Liver (tissue), 3 donors: ENCODE data around the gene PNMA6F.
"Not testable (repeated sequence)": the region's sequence is repeated elsewhere in the genome, so short reads cannot be mapped to it uniquely, and the experiment has no call there.

Experiments
- EGR1 ChIP-seq, 2 donors: IDR thresholded peaks; 2 replicates each; pipeline ENCODE4 v1.6.1; 2016 to 2018; ENCODE audit warnings: antibody characterized with exemption in 2 of 2, low read depth in 2 of 2
- FOXA1 ChIP-seq: IDR thresholded peaks from 2 replicates; pipeline ENCODE4 v1.6.1; 2016; ENCODE audit warnings: antibody characterized with exemption
- GABPA ChIP-seq, 2 donors: IDR thresholded peaks in 1 of 2; conservative IDR thresholded peaks in 1 of 2; 2 replicates each; pipeline ENCODE4 v1.6.1; 2016; ENCODE audit warnings: antibody characterized with exemption in 2 of 2, mild to moderate bottlenecking in 1 of 2, moderate library complexity in 1 of 2
- JUND ChIP-seq, 2 donors: IDR thresholded peaks; 2 replicates each; pipeline ENCODE4 v1.6.1; 2016; ENCODE audit warnings: antibody characterized with exemption in 2 of 2
- NR2F2 ChIP-seq: IDR thresholded peaks from 2 replicates; pipeline ENCODE4 v1.6.1; 2016; ENCODE audit warnings: antibody characterized with exemption
- RAD21 ChIP-seq, 2 donors: IDR thresholded peaks; 2 replicates each; pipeline ENCODE4 v1.6.1; 2016; ENCODE audit warnings: antibody characterized with exemption in 2 of 2, mild to moderate bottlenecking in 2 of 2
- YY1 ChIP-seq: IDR thresholded peaks from 2 replicates; pipeline ENCODE4 v1.6.1; 2016; ENCODE audit warnings: antibody characterized with exemption, mild to moderate bottlenecking
- TF ChIP-seq, protein P1 (sequence below): fragments of 150-350 bp; IDR thresholded peaks from 2 replicates; pipeline ENCODE4 v1.5.1; 2017; ENCODE audit warnings: improper control_type of control experiment, low read depth, low read length; ENCODE audit not compliant: missing input control
- TF ChIP-seq, protein P2 (sequence below): IDR thresholded peaks from 2 replicates; pipeline ENCODE4 v1.6.1; 2016; ENCODE audit warnings: antibody characterized with exemption
- TF ChIP-seq, protein P3 (sequence below): IDR thresholded peaks from 2 replicates; pipeline ENCODE4 v1.6.1; 2016; ENCODE audit warnings: antibody characterized with exemption, mild to moderate bottlenecking
- donor health status: healthy.
- donor health status: healthy.

DNA sequence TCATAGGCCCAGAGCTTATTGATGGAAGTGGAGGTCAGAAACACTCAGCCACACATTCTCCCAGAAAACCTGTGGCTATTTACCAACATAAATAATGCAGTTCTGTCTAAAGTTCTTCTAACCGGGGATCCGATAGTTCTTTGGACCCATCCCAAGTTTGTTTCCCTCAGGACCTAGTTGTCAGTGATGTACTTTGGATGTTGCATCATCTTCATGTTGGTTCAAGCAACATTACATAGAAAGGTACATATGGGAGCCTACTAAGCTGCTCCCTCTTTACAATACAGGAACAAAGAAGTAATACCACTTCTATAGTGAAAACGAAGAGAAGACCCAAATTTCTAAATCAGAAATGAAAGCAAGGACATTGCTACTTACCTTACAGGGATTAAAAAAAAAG is 39.8 kb downstream of the PNMA6F start:
- TF ChIP-seq, protein P1, sequence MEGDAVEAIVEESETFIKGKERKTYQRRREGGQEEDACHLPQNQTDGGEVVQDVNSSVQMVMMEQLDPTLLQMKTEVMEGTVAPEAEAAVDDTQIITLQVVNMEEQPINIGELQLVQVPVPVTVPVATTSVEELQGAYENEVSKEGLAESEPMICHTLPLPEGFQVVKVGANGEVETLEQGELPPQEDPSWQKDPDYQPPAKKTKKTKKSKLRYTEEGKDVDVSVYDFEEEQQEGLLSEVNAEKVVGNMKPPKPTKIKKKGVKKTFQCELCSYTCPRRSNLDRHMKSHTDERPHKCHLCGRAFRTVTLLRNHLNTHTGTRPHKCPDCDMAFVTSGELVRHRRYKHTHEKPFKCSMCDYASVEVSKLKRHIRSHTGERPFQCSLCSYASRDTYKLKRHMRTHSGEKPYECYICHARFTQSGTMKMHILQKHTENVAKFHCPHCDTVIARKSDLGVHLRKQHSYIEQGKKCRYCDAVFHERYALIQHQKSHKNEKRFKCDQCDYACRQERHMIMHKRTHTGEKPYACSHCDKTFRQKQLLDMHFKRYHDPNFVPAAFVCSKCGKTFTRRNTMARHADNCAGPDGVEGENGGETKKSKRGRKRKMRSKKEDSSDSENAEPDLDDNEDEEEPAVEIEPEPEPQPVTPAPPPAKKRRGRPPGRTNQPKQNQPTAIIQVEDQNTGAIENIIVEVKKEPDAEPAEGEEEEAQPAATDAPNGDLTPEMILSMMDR: not testable (repeated sequence)
- not testable (repeated sequence) for TF ChIP-seq GABPA (IDR thresholded peaks at IDR 0.05 in 1 of 2, conservative IDR thresholded peaks at IDR 0.05 in 1 of 2); YY1; RAD21 (IDR thresholded peaks at IDR 0.05); EGR1 (IDR thresholded peaks at IDR 0.05; ENCODE audit: low read depth in 2 of 2); JUND (IDR thresholded peaks at IDR 0.05); NR2F2; FOXA1
- TF ChIP-seq, protein P2, sequence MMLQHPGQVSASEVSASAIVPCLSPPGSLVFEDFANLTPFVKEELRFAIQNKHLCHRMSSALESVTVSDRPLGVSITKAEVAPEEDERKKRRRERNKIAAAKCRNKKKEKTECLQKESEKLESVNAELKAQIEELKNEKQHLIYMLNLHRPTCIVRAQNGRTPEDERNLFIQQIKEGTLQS: not testable (repeated sequence)
- TF ChIP-seq, protein P3, sequence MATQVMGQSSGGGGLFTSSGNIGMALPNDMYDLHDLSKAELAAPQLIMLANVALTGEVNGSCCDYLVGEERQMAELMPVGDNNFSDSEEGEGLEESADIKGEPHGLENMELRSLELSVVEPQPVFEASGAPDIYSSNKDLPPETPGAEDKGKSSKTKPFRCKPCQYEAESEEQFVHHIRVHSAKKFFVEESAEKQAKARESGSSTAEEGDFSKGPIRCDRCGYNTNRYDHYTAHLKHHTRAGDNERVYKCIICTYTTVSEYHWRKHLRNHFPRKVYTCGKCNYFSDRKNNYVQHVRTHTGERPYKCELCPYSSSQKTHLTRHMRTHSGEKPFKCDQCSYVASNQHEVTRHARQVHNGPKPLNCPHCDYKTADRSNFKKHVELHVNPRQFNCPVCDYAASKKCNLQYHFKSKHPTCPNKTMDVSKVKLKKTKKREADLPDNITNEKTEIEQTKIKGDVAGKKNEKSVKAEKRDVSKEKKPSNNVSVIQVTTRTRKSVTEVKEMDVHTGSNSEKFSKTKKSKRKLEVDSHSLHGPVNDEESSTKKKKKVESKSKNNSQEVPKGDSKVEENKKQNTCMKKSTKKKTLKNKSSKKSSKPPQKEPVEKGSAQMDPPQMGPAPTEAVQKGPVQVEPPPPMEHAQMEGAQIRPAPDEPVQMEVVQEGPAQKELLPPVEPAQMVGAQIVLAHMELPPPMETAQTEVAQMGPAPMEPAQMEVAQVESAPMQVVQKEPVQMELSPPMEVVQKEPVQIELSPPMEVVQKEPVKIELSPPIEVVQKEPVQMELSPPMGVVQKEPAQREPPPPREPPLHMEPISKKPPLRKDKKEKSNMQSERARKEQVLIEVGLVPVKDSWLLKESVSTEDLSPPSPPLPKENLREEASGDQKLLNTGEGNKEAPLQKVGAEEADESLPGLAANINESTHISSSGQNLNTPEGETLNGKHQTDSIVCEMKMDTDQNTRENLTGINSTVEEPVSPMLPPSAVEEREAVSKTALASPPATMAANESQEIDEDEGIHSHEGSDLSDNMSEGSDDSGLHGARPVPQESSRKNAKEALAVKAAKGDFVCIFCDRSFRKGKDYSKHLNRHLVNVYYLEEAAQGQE: not testable (repeated sequence)
